Gastroesophageal sphincter (tissue), 4 donors: Measurements from ENCODE around the gene DUSP18. TPM values are rescaled to one million over a fixed set of nuclear protein-coding genes. Genes with fewer than 3 reads are reported as not detected.

Experiments used
- ATAC-seq: fragments of 150-250 bp; one replicate; pipeline ENCODE4 v1.9.1; 2016; ENCODE audit warnings: mild to moderate bottlenecking, moderate library complexity
- H3K27ac ChIP-seq, 4 donors: fragments of 200-600 bp; sonication (generic) in 3 of 4; 1 replicate in 3 of 4; 2 replicates in 1 of 4; pipeline ENCODE4 v1.5.1; 2016 to 2019
- H3K27me3 ChIP-seq: fragments of 200-600 bp; sonication (generic); one replicate; pipeline ENCODE4 v1.5.1; 2019
- H3K36me3 ChIP-seq, 2 donors: fragments of 200-600 bp; sonication (generic); one replicate each; pipeline ENCODE4 v1.5.1; 2019; ENCODE audit warnings: control low read depth in 1 of 2
- H3K4me1 ChIP-seq, 3 donors: fragments of 200-600 bp; sonication (generic); 1 replicate in 2 of 3; 2 replicates in 1 of 3; pipeline ENCODE4 v1.5.1; 2016 to 2019; ENCODE audit warnings: control low read depth in 2 of 3
- H3K4me3 ChIP-seq, 2 donors: fragments of 200-600 bp; sonication (generic); one replicate each; pipeline ENCODE4 v1.5.1; 2019; ENCODE audit warnings: mild to moderate bottlenecking in 1 of 2, moderate library complexity in 1 of 2
- H3K9me3 ChIP-seq, 3 donors: fragments of 200-600 bp; sonication (generic); one replicate each; pipeline ENCODE4 v1.5.1; 2017 to 2019; ENCODE audit warnings: control low read depth in 2 of 3
- EP300 ChIP-seq: sonication (generic); formaldehyde crosslinking; IDR thresholded peaks from one replicate; pipeline ENCODE4 v1.6.1; 2017; ENCODE audit warnings: antibody characterized with exemption, mild to moderate bottlenecking
- POLR2A ChIP-seq, 2 donors: fragments of 450-650 bp; IDR thresholded peaks; one replicate each; pipeline ENCODE4 v1.6.1; 2017; ENCODE audit warnings: antibody characterized with exemption in 2 of 2, mild to moderate bottlenecking in 2 of 2, moderate library complexity in 1 of 2
- POLR2AphosphoS5 ChIP-seq: sonication (generic); formaldehyde crosslinking; IDR thresholded peaks from one replicate; pipeline ENCODE4 v1.6.1; 2017; ENCODE audit warnings: antibody characterized with exemption
- WGBS, 2 donors: methylation state at CpG; one replicate each; pipeline ENCODE4 v1.1.5; 2018; ENCODE audit warnings: low coverage in 1 of 2; 5-methylcytosine and 5-hydroxymethylcytosine counted together
- total RNA-seq, 4 donors: library from RNA; depleted of rRNA; stranded (reverse); fragments of >200 nt; gene quantifications; one replicate each; pipeline ENCODE4 v1.1.0, GENCODE V29; 2016
- TF ChIP-seq, protein P1 (sequence below), 4 experiments: fragments of 200-600 bp in 2 of 4; fragments of 450-650 bp in 2 of 4; sonication (generic) in 1 of 4; IDR thresholded peaks; one replicate each; pipeline ENCODE4 v1.5.1; 2017 to 2019; ENCODE audit warnings: antibody characterized with exemption in 4 of 4, mild to moderate bottlenecking in 2 of 4, moderate library complexity in 2 of 4

DUSP18 gene
- total RNA-seq, 4 donors from 2014 or later = 6.5 to 13.2 (median 8.7) TPM

GRCh38 chr22:30614268-30614667 is 53.4 kb downstream of the DUSP18 start:
- no peaks in the 10 kb centered on the region for H3K9me3 ChIP-seq
- ATAC-seq = no peak
- H3K4me3 ChIP-seq = no peak overlapping the region
- peaks cover 0 to 10% (median 5%) of the 10 kb centered on the region in 3 donors for H3K4me1 ChIP-seq
- H3K36me3 ChIP-seq = peaks cover 0 to 86% of the 10 kb centered on the region in 2 donors
- TF ChIP-seq POLR2AphosphoS5 (no peak), POLR2A (IDR thresholded peaks at IDR 0.05) (no peak), EP300 (no peak)
- TF ChIP-seq, protein P1, sequence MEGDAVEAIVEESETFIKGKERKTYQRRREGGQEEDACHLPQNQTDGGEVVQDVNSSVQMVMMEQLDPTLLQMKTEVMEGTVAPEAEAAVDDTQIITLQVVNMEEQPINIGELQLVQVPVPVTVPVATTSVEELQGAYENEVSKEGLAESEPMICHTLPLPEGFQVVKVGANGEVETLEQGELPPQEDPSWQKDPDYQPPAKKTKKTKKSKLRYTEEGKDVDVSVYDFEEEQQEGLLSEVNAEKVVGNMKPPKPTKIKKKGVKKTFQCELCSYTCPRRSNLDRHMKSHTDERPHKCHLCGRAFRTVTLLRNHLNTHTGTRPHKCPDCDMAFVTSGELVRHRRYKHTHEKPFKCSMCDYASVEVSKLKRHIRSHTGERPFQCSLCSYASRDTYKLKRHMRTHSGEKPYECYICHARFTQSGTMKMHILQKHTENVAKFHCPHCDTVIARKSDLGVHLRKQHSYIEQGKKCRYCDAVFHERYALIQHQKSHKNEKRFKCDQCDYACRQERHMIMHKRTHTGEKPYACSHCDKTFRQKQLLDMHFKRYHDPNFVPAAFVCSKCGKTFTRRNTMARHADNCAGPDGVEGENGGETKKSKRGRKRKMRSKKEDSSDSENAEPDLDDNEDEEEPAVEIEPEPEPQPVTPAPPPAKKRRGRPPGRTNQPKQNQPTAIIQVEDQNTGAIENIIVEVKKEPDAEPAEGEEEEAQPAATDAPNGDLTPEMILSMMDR (IDR thresholded peaks at IDR 0.05) = no peak
- WGBS, 2 donors = no CpG with 5 or more reads among the region's 7 CpGs
- no peak overlapping the region for H3K27ac ChIP-seq
- H3K27me3 ChIP-seq = no peaks in the 10 kb centered on the region

GRCh38 chr22:30612789-30613188 is 54.9 kb downstream of the DUSP18 start:
- 96 to 100% methylated on average over 3 to 5 of the region's 8 CpGs for WGBS, 2 donors
- ATAC-seq = no peak

More at GRCh38 chr22:30612789-30613188, 54.9 kb downstream of the DUSP18 start:
- no peaks in the 10 kb centered on the region for H3K9me3 ChIP-seq
- no peak overlapping the region for H3K27ac ChIP-seq
- peaks cover 0 to 72% of the 10 kb centered on the region in 2 donors for H3K36me3 ChIP-seq
- H3K4me3 ChIP-seq = no peak overlapping the region
- H3K27me3 ChIP-seq = no peaks in the 10 kb centered on the region
- TF ChIP-seq, protein P1 (IDR thresholded peaks at IDR 0.05) = no peak
- TF ChIP-seq POLR2AphosphoS5 = no peak
- TF ChIP-seq EP300 = no peak
- no peak for TF ChIP-seq POLR2A (IDR thresholded peaks at IDR 0.05)
- H3K4me1 ChIP-seq = peaks cover 0 to 25% (median 16%) of the 10 kb centered on the region in 3 donors

Other genes starting within 250 kb of the DUSP18 start
- 10 to 100 TPM in 1 of 4 donors, 1 to 10 TPM in 3; 1.1 to 10.3 (median 6.3) TPM for gene MTFP1, start 242.1 kb downstream of the DUSP18 start, total RNA-seq
- not detected for gene SEC14L3, start 195.9 kb downstream of the DUSP18 start, total RNA-seq
- not detected for gene SEC14L4, start 162.2 kb downstream of the DUSP18 start, total RNA-seq
- 1 to 10 TPM in 1 of 4 donors, under 1 TPM in 3; 0.22 to 3.0 (median 0.54) TPM for gene SEC14L6, start 121.1 kb downstream of the DUSP18 start, total RNA-seq
- 1 to 10 TPM in 3 of 4 donors, under 1 TPM in 1; 0.54 to 3.0 (median 3.0) TPM for gene GAL3ST1, start 93.2 kb downstream of the DUSP18 start, total RNA-seq
- 10 to 100 TPM; 35.5 to 48.9 (median 39.8) TPM for gene PES1, start 76.0 kb downstream of the DUSP18 start, total RNA-seq
- 10 to 100 TPM; 14.2 to 42.7 (median 33.3) TPM for gene TCN2, start 60.7 kb downstream of the DUSP18 start, total RNA-seq
- gene SLC35E4, start 32.1 kb downstream of the DUSP18 start, total RNA-seq = 10 to 100 TPM in 3 of 4 donors, 1 to 10 TPM in 1; 6.5 to 13.5 (median 10.9) TPM
- 1 to 10 TPM in 3 of 4 donors, under 1 TPM in 1; 0.35 to 3.5 (median 1.8) TPM for gene OSBP2, start 27.0 kb upstream of the DUSP18 start, total RNA-seq